Activated naive CD8-positive, alpha-beta T cell (primary cell): Measurements from ENCODE around the gene SLC39A10.

ENCODE experiments used
- H3K27ac Mint-ChIP-seq: one replicate; pipeline ENCODE4 v1.8.0; 2021; ENCODE audit warnings: mixed read lengths
- H3K27me3 Mint-ChIP-seq: one replicate; pipeline ENCODE4 v1.8.0; 2021; ENCODE audit warnings: mixed read lengths
- H3K36me3 Mint-ChIP-seq: one replicate; pipeline ENCODE4 v1.8.0; 2021; ENCODE audit warnings: mixed read lengths
- H3K4me1 Mint-ChIP-seq: one replicate; pipeline ENCODE4 v1.8.0; 2021; ENCODE audit warnings: low read depth, mixed read lengths
- H3K4me3 Mint-ChIP-seq: one replicate; pipeline ENCODE4 v1.8.0; 2021; ENCODE audit warnings: mild to moderate bottlenecking, mixed read lengths
- H3K9me3 Mint-ChIP-seq: one replicate; pipeline ENCODE4 v1.8.0; 2021; ENCODE audit warnings: low read depth, mixed read lengths

Gene SLC39A10

GRCh38 chr2:195709901-195710806 lies 53.1 kb downstream of the SLC39A10 start:
- no peak overlapping the region for H3K27ac Mint-ChIP-seq
- no peaks in the 10 kb centered on the region for H3K9me3 Mint-ChIP-seq
- H3K36me3 Mint-ChIP-seq, result peaks cover 26% of the 10 kb centered on the region
- peaks cover 8% of the 10 kb centered on the region for H3K4me1 Mint-ChIP-seq
- no peak overlapping the region for H3K4me3 Mint-ChIP-seq
- no peaks in the 10 kb centered on the region for H3K27me3 Mint-ChIP-seq

- Mint-ChIP-seq H3K4me3 (no peak overlapping the region), H3K27ac (no peak overlapping the region), H3K36me3 (peaks cover 34% of the 10 kb centered on the region), H3K4me1 (peaks cover 4% of the 10 kb centered on the region), H3K27me3 (no peaks in the 10 kb centered on the region), H3K9me3 (no peaks in the 10 kb centered on the region)
Observed at GRCh38 chr2:195711478-195711877, 54.5 kb downstream of the SLC39A10 start.

DNA sequence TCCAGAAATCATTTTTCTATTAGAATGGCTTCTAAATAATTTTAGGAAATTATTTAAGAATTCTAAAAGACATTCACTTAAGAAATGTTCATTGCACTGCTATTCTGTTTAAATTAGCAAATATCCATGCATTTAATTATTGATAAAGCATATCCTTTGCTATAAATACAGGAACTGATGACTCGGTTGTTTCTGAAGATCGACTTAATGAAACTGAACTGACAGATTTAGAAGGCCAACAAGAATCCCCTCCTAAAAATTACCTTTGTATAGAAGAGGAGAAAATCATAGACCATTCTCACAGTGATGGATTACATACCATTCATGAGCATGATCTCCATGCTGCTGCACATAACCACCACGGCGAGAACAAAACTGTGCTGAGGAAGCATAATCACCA lies 59.4 kb downstream of the SLC39A10 start:
- Mint-ChIP-seq H3K9me3 (no peaks in the 10 kb centered on the region), H3K4me3 (no peak overlapping the region), H3K27ac (no peak overlapping the region), H3K27me3 (no peaks in the 10 kb centered on the region), H3K36me3 (peaks cover 43% of the 10 kb centered on the region), H3K4me1 (peaks cover 3% of the 10 kb centered on the region)

- no peak overlapping the region for H3K27ac Mint-ChIP-seq
- H3K4me3 Mint-ChIP-seq, result no peak overlapping the region
- no peaks in the 10 kb centered on the region for H3K27me3 Mint-ChIP-seq
Observed at GRCh38 chr2:195721042-195721441, 64.0 kb downstream of the SLC39A10 start.

GRCh38 chr2:195722075-195722474 lies 65.0 kb downstream of the SLC39A10 start:
- H3K27ac Mint-ChIP-seq, result no peak overlapping the region
- H3K27me3 Mint-ChIP-seq, result no peaks in the 10 kb centered on the region
- no peaks in the 10 kb centered on the region for H3K9me3 Mint-ChIP-seq
- no peak overlapping the region for H3K4me3 Mint-ChIP-seq
- H3K36me3 Mint-ChIP-seq, result peaks cover 35% of the 10 kb centered on the region
- H3K4me1 Mint-ChIP-seq, result peaks cover 3% of the 10 kb centered on the region

More at GRCh38 chr2:195721042-195721441, 64.0 kb downstream of the SLC39A10 start:
- Mint-ChIP-seq H3K36me3 (peaks cover 42% of the 10 kb centered on the region), H3K9me3 (no peaks in the 10 kb centered on the region), H3K4me1 (peaks cover 3% of the 10 kb centered on the region)

DNA sequence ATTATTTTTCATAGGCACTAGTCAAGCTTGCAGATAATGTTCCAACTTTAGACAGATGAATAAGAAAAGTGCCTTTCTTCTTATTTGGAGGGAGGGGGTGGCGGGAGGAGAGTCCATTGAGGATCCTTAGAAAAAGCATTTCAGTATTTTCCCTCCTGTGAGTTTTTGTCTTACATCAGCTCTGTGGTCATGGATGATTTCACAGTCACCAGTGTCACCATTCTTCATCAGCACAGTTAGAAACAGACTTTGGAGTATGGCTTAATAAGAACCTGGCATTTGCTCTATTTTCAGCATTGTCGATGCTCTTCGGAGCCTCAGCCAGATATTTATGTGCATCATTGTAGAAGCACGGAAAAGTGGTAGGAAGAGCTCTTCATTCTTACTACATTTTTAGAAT lies 70.1 kb downstream of the SLC39A10 start:
- Mint-ChIP-seq H3K36me3 (peaks cover 47% of the 10 kb centered on the region), H3K27ac (no peak overlapping the region), H3K9me3 (no peaks in the 10 kb centered on the region), H3K27me3 (no peaks in the 10 kb centered on the region), H3K4me1 (no peaks in the 10 kb centered on the region), H3K4me3 (no peak overlapping the region)

DNA sequence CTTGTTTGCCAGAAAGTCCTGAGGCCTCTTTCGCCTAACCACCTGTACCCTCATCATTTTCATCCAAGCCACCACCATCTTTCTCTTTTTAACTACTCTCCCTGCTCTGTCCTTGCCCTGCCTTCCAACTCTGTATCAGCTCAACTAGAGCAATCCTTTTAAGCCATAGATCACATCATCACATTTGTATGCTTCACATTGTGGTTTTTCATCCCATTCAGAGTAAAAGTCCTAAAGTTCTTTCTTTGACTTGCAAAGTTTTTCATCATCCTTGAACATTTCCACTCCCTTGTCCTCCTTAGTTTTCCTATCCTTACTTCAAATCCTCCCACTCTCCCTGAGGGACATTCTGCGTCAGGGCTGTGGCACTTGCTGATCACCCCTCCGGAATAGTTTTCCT lies 73.9 kb downstream of the SLC39A10 start:
- H3K4me3 Mint-ChIP-seq, result no peak overlapping the region
- H3K27me3 Mint-ChIP-seq, result no peaks in the 10 kb centered on the region
- no peaks in the 10 kb centered on the region for H3K9me3 Mint-ChIP-seq
- H3K4me1 Mint-ChIP-seq, result no peaks in the 10 kb centered on the region
- H3K36me3 Mint-ChIP-seq, result peaks cover 45% of the 10 kb centered on the region
- H3K27ac Mint-ChIP-seq, result no peak overlapping the region

DNA sequence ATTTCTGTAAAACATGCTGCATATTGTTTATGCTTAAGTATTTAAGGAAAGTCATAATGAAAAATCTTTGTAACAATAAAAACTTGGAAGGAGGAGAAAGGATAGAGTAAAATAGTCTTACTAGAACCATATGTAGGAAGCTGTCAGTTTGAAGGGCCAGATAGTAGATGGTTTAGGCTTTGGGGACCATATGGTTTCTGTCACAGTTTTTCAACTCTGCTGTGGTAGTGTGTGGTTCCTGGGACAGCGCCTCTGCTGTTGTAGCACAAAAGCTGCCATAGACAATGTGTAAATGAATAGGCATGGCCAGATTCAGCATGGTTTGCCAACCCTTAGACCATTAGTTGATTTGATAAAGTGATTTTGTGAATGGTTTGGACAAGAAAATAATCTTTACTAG lies 75.5 kb downstream of the SLC39A10 start:
- Mint-ChIP-seq H3K27me3 (no peaks in the 10 kb centered on the region), H3K9me3 (no peaks in the 10 kb centered on the region), H3K27ac (no peak overlapping the region), H3K36me3 (peaks cover 43% of the 10 kb centered on the region), H3K4me3 (no peak overlapping the region), H3K4me1 (no peaks in the 10 kb centered on the region)

DNA sequence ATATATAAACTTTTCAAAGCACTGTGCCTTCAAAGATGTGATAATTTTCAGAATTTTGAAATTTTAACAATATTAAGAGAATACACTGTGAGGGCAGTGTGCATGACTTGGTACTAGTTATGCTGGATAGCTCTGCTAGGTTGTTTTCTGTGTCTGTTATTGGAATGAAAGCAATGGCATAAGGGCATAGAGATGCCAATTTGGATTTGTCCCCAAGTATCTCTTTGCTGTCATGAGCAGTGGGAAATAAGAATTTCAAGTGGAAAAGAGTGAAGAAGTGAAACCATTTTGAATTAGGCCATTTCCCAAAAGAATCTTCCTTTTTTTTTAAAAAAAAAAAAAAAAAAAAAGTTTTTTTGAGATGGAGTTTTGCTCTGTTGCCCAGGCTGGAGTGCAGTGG lies 76.8 kb downstream of the SLC39A10 start:
- H3K27ac Mint-ChIP-seq, result no peak overlapping the region
- no peaks in the 10 kb centered on the region for H3K9me3 Mint-ChIP-seq
- no peak overlapping the region for H3K4me3 Mint-ChIP-seq
- peaks cover 49% of the 10 kb centered on the region for H3K36me3 Mint-ChIP-seq
- no peaks in the 10 kb centered on the region for H3K4me1 Mint-ChIP-seq
- no peaks in the 10 kb centered on the region for H3K27me3 Mint-ChIP-seq

DNA sequence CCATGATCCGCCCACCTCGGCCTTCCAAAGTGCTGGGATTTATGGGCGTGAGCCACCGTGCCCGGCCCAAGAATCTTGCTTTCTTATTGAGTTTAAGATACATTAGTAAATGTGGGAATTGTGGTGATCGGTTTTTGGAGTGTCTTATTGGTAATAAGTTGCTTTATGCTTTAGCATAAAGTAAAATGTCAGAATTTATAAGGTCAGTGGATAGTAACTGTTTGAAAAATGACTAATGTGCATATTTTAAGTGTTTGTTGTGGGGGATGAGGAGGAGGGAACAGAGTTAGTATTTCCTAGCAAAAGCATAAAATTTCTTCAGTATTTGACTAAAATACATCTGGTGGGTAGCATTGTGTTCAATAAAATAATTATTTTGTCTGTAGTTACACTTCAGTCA lies 77.4 kb downstream of the SLC39A10 start:
- no peaks in the 10 kb centered on the region for H3K27me3 Mint-ChIP-seq
- no peaks in the 10 kb centered on the region for H3K9me3 Mint-ChIP-seq
- H3K4me1 Mint-ChIP-seq, result no peaks in the 10 kb centered on the region
- no peak overlapping the region for H3K27ac Mint-ChIP-seq
- no peak overlapping the region for H3K4me3 Mint-ChIP-seq
- peaks cover 51% of the 10 kb centered on the region for H3K36me3 Mint-ChIP-seq

DNA sequence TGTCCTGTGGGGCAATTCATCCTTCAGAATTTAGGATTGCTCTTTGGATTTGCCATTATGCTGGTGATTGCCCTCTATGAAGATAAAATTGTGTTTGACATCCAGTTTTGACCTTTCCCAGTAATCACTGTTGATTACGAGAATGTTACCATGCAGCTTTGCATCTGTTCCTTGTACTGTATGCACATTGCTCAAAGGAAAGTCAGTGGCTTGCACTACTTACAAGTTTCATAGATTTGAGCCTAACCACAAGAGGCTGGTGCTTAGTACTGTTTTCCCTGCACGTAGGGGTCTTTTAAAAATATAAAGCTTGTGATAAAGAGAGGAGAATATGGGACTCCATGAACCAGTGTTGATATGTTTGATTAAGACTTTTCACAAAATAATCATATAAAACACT lies 77.9 kb downstream of the SLC39A10 start:
- Mint-ChIP-seq H3K4me1 (no peaks in the 10 kb centered on the region), H3K36me3 (peaks cover 47% of the 10 kb centered on the region), H3K4me3 (no peak overlapping the region), H3K27ac (no peak overlapping the region), H3K9me3 (no peaks in the 10 kb centered on the region), H3K27me3 (no peaks in the 10 kb centered on the region)

DNA sequence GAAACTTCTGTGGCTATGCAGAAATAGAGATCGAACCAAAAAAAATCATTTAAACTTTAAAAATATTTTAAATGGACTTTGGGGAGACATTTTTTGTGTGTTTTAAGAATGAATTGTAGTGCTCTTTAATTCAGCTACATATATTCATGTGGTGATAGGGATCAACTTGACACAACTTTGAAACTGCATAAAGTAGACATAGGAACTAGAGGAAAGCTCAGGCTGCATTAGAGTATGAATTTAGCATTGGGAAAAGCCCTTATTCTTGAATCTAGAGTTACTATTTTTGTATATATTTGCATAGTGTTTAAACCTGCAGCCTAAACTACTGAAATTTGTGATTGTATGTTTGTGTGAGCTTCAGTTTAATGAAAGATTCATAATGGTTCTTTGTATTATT lies 78.3 kb downstream of the SLC39A10 start:
- H3K4me3 Mint-ChIP-seq, result no peak overlapping the region
- no peaks in the 10 kb centered on the region for H3K27me3 Mint-ChIP-seq
- no peaks in the 10 kb centered on the region for H3K9me3 Mint-ChIP-seq
- H3K4me1 Mint-ChIP-seq, result no peaks in the 10 kb centered on the region
- no peak overlapping the region for H3K27ac Mint-ChIP-seq
- peaks cover 43% of the 10 kb centered on the region for H3K36me3 Mint-ChIP-seq

DNA sequence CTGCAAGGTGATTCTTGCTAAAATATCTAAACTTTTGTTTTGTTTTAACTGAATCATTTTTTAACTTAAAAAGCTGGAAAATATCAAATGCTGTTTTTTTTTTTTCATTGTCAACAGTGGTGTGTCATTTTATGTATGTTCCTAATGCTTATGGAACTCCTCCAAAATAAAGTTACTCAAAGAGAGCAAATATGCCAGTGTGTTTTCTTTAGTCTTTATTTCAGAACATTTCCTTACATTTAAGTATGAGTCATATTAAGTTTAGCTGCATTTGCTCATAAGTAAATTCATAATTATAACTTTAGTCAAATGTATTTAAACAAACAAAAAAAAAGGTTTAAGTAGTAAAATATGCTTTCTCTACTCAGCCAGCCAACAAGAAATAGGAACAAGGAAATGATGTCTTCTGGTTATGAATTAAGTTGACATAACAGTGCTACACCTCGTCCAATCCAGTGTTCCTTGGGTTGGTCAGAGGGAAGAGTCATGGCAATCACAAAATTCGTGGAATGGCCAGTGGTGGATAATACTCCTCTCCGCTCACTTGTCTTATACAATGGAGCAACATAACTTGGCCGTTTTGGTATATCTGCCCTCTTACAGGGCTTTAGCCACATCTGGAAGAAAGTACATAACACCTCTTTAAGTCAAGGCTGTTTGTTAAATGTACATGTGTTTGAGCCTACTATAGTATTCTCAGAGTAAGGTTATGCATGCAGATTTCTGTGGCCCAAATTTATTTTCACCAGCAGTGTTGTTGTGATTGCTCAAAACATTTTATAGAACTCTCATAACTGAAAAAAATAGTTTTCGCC lies 80.7 kb downstream of the SLC39A10 start:
- Mint-ChIP-seq H3K27ac (no peak overlapping the region), H3K4me3 (no peak overlapping the region), H3K36me3 (peaks cover 38% of the 10 kb centered on the region), H3K27me3 (no peaks in the 10 kb centered on the region), H3K4me1 (no peaks in the 10 kb centered on the region), H3K9me3 (no peaks in the 10 kb centered on the region)

GRCh38 chr2:195741191-195741590 lies 84.2 kb downstream of the SLC39A10 start:
- H3K27me3 Mint-ChIP-seq, result no peaks in the 10 kb centered on the region
- H3K36me3 Mint-ChIP-seq, result peaks cover 29% of the 10 kb centered on the region
- H3K27ac Mint-ChIP-seq, result no peak overlapping the region
- H3K9me3 Mint-ChIP-seq, result no peaks in the 10 kb centered on the region
- H3K4me1 Mint-ChIP-seq, result no peaks in the 10 kb centered on the region
- no peak overlapping the region for H3K4me3 Mint-ChIP-seq

- H3K36me3 Mint-ChIP-seq, result peaks cover 14% of the 10 kb centered on the region
- peaks cover 15% of the 10 kb centered on the region for H3K9me3 Mint-ChIP-seq
- H3K4me3 Mint-ChIP-seq, result no peak overlapping the region
- H3K27ac Mint-ChIP-seq, result no peak overlapping the region
- H3K4me1 Mint-ChIP-seq, result no peaks in the 10 kb centered on the region
- no peaks in the 10 kb centered on the region for H3K27me3 Mint-ChIP-seq
Observed at GRCh38 chr2:195756218-195756942, 99.4 kb downstream of the SLC39A10 start.
